ENCODE measurements around the gene RAD51B.

Gene RAD51B

GRCh38 chr14:68638141-68638999 is 818.8 kb downstream of the RAD51B start:
- DNase-seq (ENCODE audit: low read depth in 2 of 2, low spot score in 1 of 2), result no peak

GRCh38 chr14:68639000-68639757 is 819.6 kb downstream of the RAD51B start:
- DNase-seq (ENCODE audit: low read depth in 2 of 2, low spot score in 1 of 2), result no peak

- DNase-seq (ENCODE audit: low read depth in 2 of 2, low spot score in 1 of 2), result no peak
Measured at GRCh38 chr14:68639758-68640574, 820.4 kb downstream of the RAD51B start.

- no peak for DNase-seq (ENCODE audit: low read depth in 2 of 2, low spot score in 1 of 2)
Measured at GRCh38 chr14:68643673-68644072, 824.1 kb downstream of the RAD51B start.

- no peak for DNase-seq (ENCODE audit: low read depth in 2 of 2, low spot score in 1 of 2)
Measured at GRCh38 chr14:68644101-68644500, 824.5 kb downstream of the RAD51B start.

- no peak for DNase-seq (ENCODE audit: low read depth in 2 of 2, low spot score in 1 of 2)
Measured at GRCh38 chr14:68645371-68645770, 825.8 kb downstream of the RAD51B start.

GRCh38 chr14:68649476-68650189 is 830.1 kb downstream of the RAD51B start:
- DNase-seq (ENCODE audit: low read depth in 2 of 2, low spot score in 1 of 2), result no peak

GRCh38 chr14:68650404-68650994 is 830.9 kb downstream of the RAD51B start:
- no peak for DNase-seq (ENCODE audit: low read depth in 2 of 2, low spot score in 1 of 2)

- DNase-seq (ENCODE audit: low read depth in 2 of 2, low spot score in 1 of 2), result no peak
Measured at GRCh38 chr14:68651075-68651474, 831.5 kb downstream of the RAD51B start.

GRCh38 chr14:68651652-68652432 is 832.3 kb downstream of the RAD51B start:
- no peak for DNase-seq (ENCODE audit: low read depth in 2 of 2, low spot score in 1 of 2)

- DNase-seq (ENCODE audit: low read depth in 2 of 2, low spot score in 1 of 2), result no peak
Measured at GRCh38 chr14:68652433-68652690, 832.8 kb downstream of the RAD51B start.

GRCh38 chr14:68653108-68653507 is 833.5 kb downstream of the RAD51B start:
- DNase-seq (ENCODE audit: low read depth in 2 of 2, low spot score in 1 of 2), result no peak

GRCh38 chr14:68653804-68654203 is 834.2 kb downstream of the RAD51B start:
- DNase-seq (ENCODE audit: low read depth in 2 of 2, low spot score in 1 of 2), result no peak

GRCh38 chr14:68654471-68654941 is 834.9 kb downstream of the RAD51B start:
- no peak for DNase-seq (ENCODE audit: low read depth in 2 of 2, low spot score in 1 of 2)

GRCh38 chr14:68655021-68655831 is 835.6 kb downstream of the RAD51B start:
- DNase-seq (ENCODE audit: low read depth in 2 of 2, low spot score in 1 of 2), result no peak

GRCh38 chr14:68655911-68656316 is 836.3 kb downstream of the RAD51B start:
- DNase-seq (ENCODE audit: low read depth in 2 of 2, low spot score in 1 of 2), result no peak

- DNase-seq (ENCODE audit: low read depth in 2 of 2, low spot score in 1 of 2), result no peak
Measured at GRCh38 chr14:68656452-68656851, 836.9 kb downstream of the RAD51B start.

- DNase-seq (ENCODE audit: low read depth in 2 of 2, low spot score in 1 of 2), result no peak
Measured at GRCh38 chr14:68657300-68658028, 837.9 kb downstream of the RAD51B start.
